HG03095 (cell line): ENCODE data around the gene EPHA4.

Experiments used
- ATAC-seq: cut with Tn5 transposase; IDR thresholded peaks from one replicate; pipeline ENCODE4 v1.9.1; 2021; ENCODE audit warnings: moderate library complexity; ENCODE audit not compliant: unreplicated experiment

Gene EPHA4

GRCh38 chr2:221410487-221410886 lies 161.6 kb downstream of the EPHA4 start:
- ATAC-seq = no peak

GRCh38 chr2:221407765-221408164 lies 164.3 kb downstream of the EPHA4 start:
- ATAC-seq = no peak

GRCh38 chr2:221405521-221405920 lies 166.6 kb downstream of the EPHA4 start:
- no peak for ATAC-seq

- ATAC-seq = no peak
These were observed 170.0 kb downstream of the EPHA4 start for GRCh38 chr2:221402072-221402471.

GRCh38 chr2:221400411-221400810 lies 171.7 kb downstream of the EPHA4 start:
- ATAC-seq = no peak

GRCh38 chr2:221399183-221399582 lies 172.9 kb downstream of the EPHA4 start:
- ATAC-seq = no peak

GRCh38 chr2:221397187-221397586 lies 174.9 kb downstream of the EPHA4 start:
- ATAC-seq = no peak

GRCh38 chr2:221392228-221392881 lies 179.7 kb downstream of the EPHA4 start:
- ATAC-seq = no peak

- no peak for ATAC-seq
These were observed 181.2 kb downstream of the EPHA4 start for GRCh38 chr2:221390878-221391277.

GRCh38 chr2:221389904-221390303 lies 182.2 kb downstream of the EPHA4 start:
- ATAC-seq = no peak

GRCh38 chr2:221389421-221389820 lies 182.7 kb downstream of the EPHA4 start:
- no peak for ATAC-seq

GRCh38 chr2:221388891-221389290 lies 183.2 kb downstream of the EPHA4 start:
- ATAC-seq = no peak

- ATAC-seq = no peak
These were observed 186.4 kb downstream of the EPHA4 start for GRCh38 chr2:221385716-221386115.

GRCh38 chr2:221381928-221382488 lies 190.1 kb downstream of the EPHA4 start:
- no peak for ATAC-seq

- ATAC-seq = no peak
These were observed 191.4 kb downstream of the EPHA4 start for GRCh38 chr2:221380686-221381085.

- ATAC-seq = no peak
These were observed 192.0 kb downstream of the EPHA4 start for GRCh38 chr2:221380062-221380461.

GRCh38 chr2:221377597-221377996 lies 194.5 kb downstream of the EPHA4 start:
- no peak for ATAC-seq

- no peak for ATAC-seq
These were observed 195.0 kb downstream of the EPHA4 start for GRCh38 chr2:221377066-221377465.

- ATAC-seq = no peak
These were observed 197.9 kb downstream of the EPHA4 start for GRCh38 chr2:221374234-221374633.

GRCh38 chr2:221372907-221373306 lies 199.2 kb downstream of the EPHA4 start:
- ATAC-seq = no peak

GRCh38 chr2:221372159-221372884 lies 199.8 kb downstream of the EPHA4 start:
- ATAC-seq = no peak

- no peak for ATAC-seq
These were observed 200.8 kb downstream of the EPHA4 start for GRCh38 chr2:221371347-221371746.
